GM12892 (cell line): ENCODE measurements around the gene MKRN2.

ENCODE experiments used
- DNase-seq: peaks from one replicate; pipeline ENCODE4 v3.0.0; 2011; ENCODE audit not compliant: insufficient read length
- FAIRE-seq: peaks from 2 replicates; lab custom pipeline; 2011; peaks lifted over from hg19 to GRCh38; lab: Jason Lieb, UNC
- POLR2A ChIP-seq: IDR thresholded peaks from 2 replicates; pipeline ENCODE4 v1.6.1; 2011; ENCODE audit warnings: low read depth, low read length, control low read depth
- POLR2AphosphoS5 ChIP-seq: IDR thresholded peaks from 2 replicates; pipeline ENCODE4 v1.6.1; 2011; ENCODE audit warnings: low read depth, low read length, control low read depth
- TAF1 ChIP-seq: IDR thresholded peaks from 2 replicates; pipeline ENCODE4 v1.6.1; 2011; ENCODE audit warnings: low read depth, mild to moderate bottlenecking, control low read depth, low read length, borderline replicate concordance

MKRN2 gene

DNA sequence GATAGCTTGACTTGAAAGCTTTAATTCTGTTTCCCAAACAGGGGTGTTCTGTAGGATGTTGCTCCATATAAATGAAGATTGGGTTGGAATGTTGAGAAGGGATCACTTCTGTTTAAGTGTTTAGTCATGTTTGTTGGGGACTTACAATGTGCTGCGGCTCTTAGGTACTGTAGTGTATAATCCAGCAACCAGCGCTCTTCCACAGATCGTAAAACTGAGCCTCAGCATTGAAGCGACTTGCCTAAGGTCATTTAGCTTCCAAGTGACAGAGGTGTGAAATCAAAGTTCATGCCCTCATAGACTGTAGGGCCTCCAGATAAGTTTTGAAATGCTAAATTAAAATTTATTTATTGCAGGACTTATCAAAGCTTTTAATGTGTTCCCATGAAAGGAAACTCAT is 1.8 kb downstream of the MKRN2 start:
- DNase-seq (no peak), FAIRE-seq (no peak)
- TF ChIP-seq TAF1: no peak
- TF ChIP-seq POLR2AphosphoS5: no peak
- TF ChIP-seq POLR2A: no peak

DNA sequence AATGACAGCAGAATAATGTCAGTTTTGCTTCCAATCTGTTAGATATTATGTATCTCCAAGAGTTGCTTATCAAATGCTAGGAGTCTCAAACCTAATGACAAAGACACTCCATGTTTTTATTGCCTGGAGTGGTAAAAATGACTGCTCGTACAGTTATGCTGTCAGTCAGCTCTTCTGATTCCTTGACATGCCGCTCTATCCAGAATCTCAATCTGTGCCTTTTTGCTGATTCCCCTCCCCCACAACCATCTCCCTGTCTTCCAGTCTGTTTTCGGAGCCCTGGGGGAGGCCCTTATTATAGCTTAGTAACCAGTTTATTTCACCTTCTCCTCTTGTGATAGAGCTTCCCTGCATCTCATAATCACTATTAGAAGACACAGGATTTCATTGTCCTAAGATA is 2.6 kb downstream of the MKRN2 start:
- peak; percentile 5 for FAIRE-seq
- DNase-seq: no peak
- TF ChIP-seq POLR2AphosphoS5: no peak

DNA sequence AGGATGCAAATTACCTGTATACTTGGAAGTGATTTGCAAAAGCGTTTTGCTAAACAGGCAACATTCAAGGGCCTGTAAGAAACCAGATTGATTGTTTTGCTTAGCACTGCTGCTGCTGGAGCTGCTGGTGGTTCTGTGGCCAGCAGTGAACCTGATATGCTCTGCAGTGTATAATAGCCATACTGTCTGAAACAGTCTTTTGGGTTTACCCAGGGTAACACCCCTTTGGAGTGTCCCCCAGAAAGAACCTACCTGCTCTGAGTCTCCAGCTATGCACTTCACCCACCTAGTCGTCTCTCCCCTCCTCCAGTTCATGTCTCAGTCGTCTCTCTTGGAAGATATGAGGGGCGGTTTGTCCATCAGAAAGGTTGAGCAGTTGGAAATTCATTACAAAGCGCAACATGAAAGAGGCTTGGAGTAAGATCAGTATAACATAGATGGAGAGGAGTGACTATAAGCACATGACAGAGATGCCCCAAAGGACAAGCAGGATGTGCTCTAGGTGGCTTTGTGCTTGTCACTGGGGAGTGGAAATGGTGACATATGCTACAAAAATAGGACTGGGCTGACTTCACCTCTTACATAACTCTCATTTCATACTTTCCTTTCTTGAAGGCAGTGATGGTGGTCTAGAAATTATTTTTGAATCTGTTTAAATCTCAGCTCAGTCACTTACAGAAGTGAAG is 3.8 kb downstream of the MKRN2 start:
- DNase-seq (no peak), FAIRE-seq (peak; percentile 81)
- peak; percentile 61 for TF ChIP-seq POLR2A
- 0 out of 2 replicates have a peak, but pooled peaks have one; percentile 54 for TF ChIP-seq POLR2AphosphoS5
- TF ChIP-seq TAF1: peak; percentile 28

DNA sequence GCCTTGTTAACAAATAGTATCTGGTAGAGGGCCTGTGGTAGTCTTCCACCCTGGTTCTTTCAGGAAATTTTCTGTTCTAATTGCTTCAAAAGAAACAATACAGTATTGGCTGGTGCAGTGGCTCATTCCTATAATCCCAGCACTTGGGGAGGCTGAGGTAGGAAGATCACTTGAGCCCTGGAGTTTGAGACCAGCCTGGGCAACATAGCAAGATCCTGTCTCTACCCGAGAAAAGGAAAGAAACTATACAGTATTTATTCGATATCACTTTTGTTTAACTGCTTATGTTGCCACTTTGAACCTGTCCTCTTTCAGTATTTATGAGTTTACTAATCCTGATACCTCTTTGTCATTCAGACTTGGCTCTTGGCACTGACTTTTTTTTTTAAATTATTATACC is 4.5 kb downstream of the MKRN2 start:
- DNase-seq (no peak), FAIRE-seq (no peak)
- TF ChIP-seq TAF1 (no peak), POLR2A (no peak), POLR2AphosphoS5 (no peak)

DNA sequence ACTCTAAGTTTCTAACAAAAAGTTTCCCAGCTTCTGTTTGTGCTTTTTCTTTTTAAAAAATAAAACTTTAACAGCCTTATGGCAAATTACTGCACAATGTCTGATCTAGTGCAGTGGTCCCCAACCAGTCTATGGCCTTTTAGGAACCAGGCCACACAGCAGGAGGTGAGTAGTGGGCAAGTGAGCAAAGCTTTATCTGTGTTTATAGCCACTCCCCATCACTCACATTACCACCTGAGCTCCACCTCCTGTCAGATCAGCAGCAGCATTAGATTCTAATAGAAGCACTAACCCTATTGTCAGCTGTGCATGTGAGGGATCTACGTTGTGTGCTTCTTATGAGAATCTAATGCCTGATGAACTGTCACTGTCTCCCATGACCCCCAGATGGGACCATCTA is 5.6 kb downstream of the MKRN2 start:
- DNase-seq (no peak), FAIRE-seq (no peak)
- TF ChIP-seq TAF1 (no peak), POLR2AphosphoS5 (no peak), POLR2A (no peak)

DNA sequence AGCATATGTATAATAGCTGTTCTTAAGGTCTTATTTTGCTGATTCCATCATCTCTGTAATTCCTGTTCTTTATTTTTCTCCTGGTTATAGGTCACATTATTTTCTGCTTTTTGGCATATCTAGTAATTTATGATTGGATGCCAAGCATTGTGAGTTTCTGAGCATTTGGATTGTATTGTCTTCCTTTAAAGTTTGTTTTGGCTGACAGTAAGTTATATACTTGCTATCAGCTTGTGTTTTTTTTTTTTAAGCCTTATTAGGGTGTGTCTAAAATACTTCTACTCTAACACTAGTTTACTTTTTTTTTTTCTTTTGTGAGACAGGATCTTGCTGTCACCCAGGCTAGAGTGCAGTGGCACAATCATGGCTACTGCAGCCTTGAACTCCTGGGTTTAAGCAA is 10.1 kb downstream of the MKRN2 start:
- TF ChIP-seq TAF1 (no peak), POLR2AphosphoS5 (no peak), POLR2A (no peak)
- no peak for FAIRE-seq
- no peak for DNase-seq

DNA sequence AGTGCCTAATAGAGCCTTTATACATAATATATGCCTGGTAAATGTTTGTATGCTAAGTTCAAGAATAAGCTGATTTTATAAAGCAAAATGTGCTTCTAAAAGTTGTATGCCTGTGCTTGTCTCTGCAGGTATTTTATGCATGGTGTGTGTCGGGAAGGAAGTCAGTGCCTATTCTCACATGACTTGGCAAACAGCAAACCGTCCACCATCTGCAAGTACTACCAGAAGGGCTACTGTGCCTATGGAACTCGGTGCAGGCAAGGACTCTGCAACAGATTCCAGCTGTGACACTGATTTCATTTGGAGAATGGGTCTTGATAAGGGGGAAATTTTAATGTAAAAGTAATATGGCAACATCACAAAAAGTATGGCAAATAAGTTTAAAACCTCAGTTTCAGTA is 11.9 kb downstream of the MKRN2 start:
- FAIRE-seq (no peak), DNase-seq (no peak)
- TF ChIP-seq POLR2A (no peak), TAF1 (no peak), POLR2AphosphoS5 (no peak)

DNA sequence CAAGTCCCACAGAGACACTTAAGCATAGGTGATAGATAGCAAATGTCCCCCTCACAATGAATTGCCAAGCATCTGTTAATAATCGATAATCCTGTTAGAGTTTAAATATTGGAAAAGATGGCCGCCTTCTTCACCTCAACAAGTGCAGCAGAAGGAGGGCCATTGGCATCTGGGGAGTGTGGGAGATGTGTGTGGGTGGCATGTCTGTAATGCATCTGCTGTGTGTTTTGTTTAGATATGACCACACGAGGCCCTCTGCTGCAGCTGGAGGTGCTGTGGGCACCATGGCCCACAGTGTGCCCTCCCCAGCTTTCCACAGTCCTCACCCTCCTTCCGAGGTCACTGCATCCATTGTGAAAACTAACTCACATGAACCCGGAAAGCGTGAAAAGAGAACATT is 12.9 kb downstream of the MKRN2 start:
- TF ChIP-seq POLR2AphosphoS5 (no peak), POLR2A (no peak), TAF1 (no peak)
- FAIRE-seq (no peak), DNase-seq (no peak)

DNA sequence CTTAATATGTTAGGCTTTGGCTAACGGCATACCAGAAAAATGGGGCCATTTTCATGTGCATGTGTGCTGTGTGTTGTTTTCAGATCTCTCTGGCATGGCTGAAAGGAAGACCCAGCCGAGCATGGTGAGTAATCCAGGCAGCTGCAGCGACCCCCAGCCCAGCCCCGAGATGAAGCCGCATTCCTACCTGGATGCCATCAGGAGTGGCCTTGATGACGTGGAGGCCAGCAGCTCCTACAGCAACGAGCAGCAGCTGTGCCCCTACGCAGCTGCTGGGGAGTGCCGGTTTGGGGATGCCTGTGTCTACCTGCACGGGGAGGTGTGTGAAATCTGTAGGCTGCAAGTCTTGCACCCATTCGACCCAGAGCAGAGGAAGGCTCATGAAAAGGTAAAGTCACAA is 15.1 kb downstream of the MKRN2 start:
- no peak for TF ChIP-seq POLR2A
- TF ChIP-seq POLR2AphosphoS5: no peak
- TF ChIP-seq TAF1: no peak
- no peak for FAIRE-seq
- DNase-seq: no peak

DNA sequence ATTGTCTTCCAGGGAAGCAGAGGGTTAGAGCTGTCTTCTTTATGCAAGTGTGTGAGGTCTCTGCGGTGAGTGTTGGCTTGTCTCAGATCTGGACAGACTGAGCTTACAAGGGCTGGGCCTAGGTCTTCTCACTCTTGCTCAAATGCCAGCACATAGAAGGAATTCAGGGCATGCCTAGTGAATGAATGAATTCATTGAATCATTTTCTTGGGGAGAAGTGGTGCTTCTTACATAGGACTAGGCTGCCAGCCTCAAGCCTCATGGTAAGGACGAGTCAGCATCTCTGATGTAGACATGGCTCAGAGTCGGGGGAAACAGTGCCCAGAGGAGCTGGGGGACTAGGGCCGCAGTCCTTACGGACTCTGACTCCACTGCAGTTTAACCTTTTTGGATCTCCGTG is 17.2 kb downstream of the MKRN2 start:
- FAIRE-seq (no peak), DNase-seq (no peak)
- TF ChIP-seq TAF1 (no peak), POLR2AphosphoS5 (no peak), POLR2A (no peak)

DNA sequence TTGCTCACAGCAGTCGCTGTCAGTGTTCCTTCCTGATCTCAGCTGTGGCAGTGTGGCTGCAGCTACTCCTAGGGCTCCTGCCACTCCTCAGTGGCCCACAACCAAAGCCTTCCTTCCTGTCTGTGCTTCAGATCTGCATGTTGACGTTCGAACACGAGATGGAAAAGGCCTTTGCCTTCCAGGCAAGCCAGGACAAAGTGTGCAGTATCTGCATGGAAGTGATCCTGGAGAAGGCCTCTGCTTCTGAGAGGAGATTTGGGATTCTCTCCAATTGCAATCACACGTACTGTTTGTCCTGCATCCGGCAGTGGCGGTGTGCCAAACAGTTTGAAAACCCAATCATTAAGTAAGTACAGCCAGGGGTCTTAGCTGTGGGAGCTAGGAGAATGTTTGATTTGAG is 17.8 kb downstream of the MKRN2 start:
- DNase-seq: no peak
- TF ChIP-seq POLR2A: no peak
- no peak for TF ChIP-seq POLR2AphosphoS5
- no peak for TF ChIP-seq TAF1
- FAIRE-seq: no peak

DNA sequence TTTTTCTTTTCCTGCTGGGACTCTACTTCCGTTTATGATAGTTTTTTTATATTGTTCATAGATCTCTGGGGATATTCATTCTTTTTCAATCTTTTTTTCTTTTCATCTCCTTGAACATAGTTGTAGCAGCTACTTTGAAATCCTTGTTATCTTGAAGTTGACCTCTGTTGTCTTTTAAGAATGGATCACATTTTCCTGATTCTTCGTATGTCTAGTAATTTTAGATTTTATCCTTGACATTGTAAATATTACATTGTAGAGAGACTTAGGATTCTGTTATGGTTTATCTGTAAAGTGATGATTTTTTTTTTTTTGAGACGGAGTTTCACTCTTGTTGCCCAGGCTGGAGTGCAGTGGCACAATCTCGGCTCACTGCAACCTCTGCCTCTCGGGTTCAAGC is 20.5 kb downstream of the MKRN2 start:
- TF ChIP-seq TAF1 (no peak), POLR2AphosphoS5 (no peak), POLR2A (no peak)
- no peak for DNase-seq
- FAIRE-seq: no peak

DNA sequence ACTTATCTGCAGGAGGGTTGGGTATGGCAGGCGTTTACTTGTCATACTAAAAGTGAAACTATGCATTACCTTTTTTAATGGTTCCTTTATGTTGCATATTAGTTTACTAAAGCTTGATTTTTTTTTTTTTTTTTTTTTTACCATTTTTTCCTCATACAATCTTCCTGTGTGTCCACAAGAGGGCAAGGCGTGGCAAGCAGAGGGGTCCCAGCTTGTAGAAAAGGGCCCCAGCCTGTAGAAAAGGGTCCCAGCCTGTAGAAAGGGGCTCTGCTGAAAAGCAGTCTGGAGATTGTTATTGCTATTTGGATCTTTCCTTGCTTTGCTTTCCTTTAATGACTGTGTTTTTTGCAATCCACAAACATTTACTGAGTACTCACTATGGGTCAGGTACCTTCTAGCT is 21.9 kb downstream of the MKRN2 start:
- DNase-seq (no peak), FAIRE-seq (no peak)
- no peak for TF ChIP-seq TAF1
- TF ChIP-seq POLR2A: no peak
- TF ChIP-seq POLR2AphosphoS5: no peak
